ENCODE measurements around the gene IGF2BP3.

DNA sequence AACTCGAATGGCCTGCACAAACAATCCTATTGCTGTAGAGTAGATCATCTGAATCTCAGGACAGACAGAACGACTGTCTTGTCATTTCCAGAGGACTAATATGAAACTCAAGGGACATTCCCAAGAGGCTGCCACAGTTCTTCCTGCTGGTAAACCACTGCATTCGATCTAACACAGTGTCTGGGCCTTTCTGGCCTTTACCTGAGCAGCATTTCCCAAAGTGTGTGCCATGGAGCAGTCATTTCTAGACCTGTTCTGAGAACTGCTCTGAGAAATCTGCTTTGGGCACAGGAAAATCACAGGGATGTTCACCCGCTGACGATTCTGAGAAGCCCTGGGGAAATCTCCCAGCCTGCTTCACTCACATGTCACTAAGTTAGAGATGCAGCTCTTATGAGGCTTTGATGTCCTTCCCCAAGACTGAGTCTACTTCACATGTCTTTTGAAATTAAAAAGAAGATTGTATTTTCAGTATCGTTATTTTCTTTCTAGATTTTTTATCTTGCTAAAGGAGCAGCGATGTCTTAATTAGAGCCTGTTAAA is 205.3 kb downstream of the IGF2BP3 start:
- no peak for TF ChIP-seq POLR2A (IDR thresholded peaks at IDR 0.05)
- TF ChIP-seq, protein P1, sequence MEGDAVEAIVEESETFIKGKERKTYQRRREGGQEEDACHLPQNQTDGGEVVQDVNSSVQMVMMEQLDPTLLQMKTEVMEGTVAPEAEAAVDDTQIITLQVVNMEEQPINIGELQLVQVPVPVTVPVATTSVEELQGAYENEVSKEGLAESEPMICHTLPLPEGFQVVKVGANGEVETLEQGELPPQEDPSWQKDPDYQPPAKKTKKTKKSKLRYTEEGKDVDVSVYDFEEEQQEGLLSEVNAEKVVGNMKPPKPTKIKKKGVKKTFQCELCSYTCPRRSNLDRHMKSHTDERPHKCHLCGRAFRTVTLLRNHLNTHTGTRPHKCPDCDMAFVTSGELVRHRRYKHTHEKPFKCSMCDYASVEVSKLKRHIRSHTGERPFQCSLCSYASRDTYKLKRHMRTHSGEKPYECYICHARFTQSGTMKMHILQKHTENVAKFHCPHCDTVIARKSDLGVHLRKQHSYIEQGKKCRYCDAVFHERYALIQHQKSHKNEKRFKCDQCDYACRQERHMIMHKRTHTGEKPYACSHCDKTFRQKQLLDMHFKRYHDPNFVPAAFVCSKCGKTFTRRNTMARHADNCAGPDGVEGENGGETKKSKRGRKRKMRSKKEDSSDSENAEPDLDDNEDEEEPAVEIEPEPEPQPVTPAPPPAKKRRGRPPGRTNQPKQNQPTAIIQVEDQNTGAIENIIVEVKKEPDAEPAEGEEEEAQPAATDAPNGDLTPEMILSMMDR (IDR thresholded peaks at IDR 0.05), result no peak

Data from gastroesophageal sphincter (tissue), 3 donors.